DMS53 treated with DMSO at 0.1 percent for 48 hours (cell line): Measurements from ENCODE around the gene GRHPR.
"Not testable (repeated sequence)": the region's sequence is repeated elsewhere in the genome, so short reads cannot be mapped to it uniquely, and the experiment has no call there.

ENCODE experiments used
- DNase-seq: peaks from one replicate; lab custom pipeline; 2025; ENCODE audit not compliant: unreplicated experiment; lab: John Stamatoyannopoulos, UW

The GRHPR gene

DNA sequence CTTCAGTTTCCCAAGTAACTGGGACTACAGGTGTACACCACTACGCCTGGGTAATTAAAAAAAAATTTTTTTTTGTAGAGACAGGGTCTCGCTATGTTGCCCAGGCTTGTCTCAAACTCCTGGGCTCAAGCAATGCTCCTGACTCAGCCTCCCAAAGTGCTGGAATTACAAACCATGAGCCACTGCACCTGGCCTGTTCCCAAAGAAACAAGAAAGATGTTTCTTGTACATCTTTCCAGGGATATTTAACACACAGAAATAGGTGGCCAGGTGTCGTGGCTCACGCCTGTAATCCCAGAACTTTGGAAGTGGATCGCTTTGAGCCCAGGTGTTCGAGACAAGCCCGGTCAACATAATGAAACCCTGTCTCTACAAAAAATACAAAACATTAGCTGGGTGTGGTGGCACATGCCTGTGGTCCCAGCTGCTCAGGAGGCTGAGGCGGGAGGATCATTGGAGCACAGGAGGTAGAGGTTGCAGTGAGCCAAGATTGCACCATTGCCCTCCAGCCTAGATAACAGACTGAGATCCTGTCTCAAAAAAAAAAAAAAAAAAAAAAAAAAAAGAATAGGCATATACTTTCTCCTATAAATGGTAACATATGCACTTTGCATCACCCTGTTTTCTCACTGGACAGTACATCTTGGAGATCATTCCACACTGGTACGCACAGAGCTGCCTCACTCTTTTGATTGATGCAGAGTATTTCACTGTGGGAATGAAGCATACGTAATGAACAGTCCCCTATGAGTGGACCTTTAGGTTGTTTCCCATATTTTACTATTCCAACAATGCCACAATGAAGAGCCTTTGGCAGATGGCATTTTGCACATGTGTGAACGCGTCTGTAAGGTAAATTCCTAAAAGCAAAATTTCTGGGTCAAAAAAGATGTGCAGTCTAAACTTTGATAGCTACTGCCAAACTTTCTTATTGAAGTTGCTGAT, 2.0 kb upstream of the GRHPR start:
- no peak for DNase-seq

- no peak for DNase-seq
These were observed 595 bp upstream of the GRHPR start for GRCh38 chr9:37421914-37422288.

GRCh38 chr9:37423508-37423907, 1.0 kb downstream of the GRHPR start:
- DNase-seq, result no peak

DNA sequence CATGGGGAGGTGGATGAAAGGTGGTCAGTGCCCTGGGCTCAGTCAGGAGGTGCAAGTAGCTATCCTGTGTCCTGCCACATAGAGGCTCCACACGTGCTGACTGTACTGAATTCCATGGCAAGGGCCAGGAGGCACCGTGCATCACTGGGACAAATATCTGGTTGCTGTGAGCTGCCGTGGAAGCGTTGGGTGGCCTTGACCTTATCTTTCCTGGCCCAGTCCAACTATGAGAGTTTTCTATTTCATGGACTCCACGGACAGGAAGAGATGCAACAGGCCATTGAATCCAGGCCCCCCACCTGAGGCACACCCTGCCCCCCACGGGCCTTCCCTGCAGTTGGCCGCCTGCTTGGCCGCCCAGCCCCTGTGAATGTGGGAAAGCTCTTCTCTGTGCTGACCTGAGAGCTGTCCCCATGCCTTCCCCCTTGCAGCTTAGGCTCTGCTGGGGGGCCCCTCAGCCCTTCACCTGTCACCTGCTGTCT, 1.7 kb downstream of the GRHPR start:
- DNase-seq, result no peak

DNA sequence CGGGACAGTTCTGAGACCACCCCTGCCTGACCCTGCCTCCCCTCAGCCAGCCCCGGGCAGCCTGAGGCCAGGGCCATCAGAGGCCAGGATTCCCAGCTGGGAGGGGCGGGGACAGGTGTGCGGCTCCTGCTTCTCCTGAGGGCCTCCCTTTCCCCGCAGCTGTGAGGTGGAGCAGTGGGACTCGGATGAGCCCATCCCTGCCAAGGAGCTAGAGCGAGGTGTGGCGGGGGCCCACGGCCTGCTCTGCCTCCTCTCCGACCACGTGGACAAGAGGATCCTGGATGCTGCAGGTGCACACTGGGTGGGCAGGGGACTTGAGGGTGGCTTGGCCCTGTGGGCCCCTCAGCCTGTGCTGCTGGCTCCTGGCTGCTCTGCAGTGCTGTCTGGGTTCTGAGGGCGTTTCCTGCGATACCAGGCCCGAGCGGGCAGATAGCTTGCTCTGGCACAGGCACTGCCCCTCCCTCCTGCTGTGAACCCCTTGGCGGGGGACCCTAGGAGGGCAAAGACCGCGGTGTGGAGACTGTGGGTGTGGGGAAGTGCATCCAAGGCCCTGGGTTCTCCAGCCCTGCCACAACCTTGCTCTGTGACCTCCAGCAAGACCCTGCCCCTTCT, 2.3 kb downstream of the GRHPR start:
- no peak for DNase-seq

DNA sequence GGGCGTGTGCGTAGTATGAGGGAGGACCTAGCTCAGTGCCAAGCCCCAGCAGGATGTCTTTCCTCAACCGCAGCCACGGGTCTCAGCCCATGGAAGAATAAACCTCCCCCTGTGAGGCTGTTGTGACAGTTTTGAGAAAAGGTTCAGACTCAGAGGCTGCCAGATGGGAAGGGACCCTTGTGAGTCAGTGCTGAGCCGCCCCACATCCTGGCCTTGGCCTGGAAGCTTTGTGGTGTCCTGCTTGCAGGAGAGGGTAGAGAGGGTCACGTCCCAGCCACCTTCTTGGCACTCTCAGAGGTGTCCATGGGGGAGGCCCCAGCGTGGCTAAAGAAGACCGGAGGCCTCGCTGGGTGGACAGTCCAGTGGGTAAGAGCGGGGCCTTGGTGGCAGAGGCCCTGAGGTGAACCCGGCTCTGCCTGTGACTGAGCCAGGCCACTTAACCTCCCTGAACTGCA, 2.8 kb downstream of the GRHPR start:
- no peak for DNase-seq

DNA sequence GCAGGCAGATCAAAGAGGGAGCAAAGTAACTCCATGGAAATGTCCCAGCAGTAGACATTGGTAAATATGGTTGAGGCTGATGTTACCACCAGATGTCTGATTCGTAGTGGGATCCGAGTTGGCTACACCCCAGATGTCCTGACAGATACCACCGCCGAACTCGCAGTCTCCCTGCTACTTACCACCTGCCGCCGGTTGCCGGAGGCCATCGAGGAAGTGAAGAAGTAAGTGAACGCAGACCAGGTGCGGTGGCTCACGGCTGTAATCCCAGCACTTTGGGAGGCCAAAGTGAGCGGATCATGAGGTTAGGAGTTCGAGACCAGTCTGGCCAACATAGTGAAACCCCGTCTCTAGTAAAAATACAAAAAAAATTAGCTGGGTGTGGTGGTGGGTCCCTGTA, 3.9 kb downstream of the GRHPR start:
- not testable (repeated sequence) for DNase-seq

DNA sequence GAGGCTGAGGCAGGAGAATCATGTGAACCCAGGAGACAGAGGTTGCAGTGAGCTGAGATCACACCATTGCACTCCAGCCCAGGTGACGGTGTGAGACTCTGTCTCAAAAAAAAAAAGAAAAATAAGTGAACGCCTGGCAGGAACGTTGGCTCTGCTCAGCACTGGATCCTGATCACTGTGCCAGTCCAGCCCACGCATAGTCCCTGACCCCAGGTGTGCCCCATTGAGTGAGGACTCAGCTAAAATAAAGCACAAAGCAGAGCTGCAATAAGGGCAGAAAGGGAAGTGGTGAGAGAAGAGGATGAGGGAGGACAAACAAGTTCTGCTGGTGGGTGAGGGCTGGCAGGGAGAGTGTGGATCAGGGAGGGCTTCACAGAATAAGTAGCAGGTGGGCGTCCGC, 4.3 kb downstream of the GRHPR start:
- no peak for DNase-seq

- no peak for DNase-seq
These were observed 5.8 kb downstream of the GRHPR start for GRCh38 chr9:37428345-37428744.

GRCh38 chr9:37429441-37430285, 7.2 kb downstream of the GRHPR start:
- no peak for DNase-seq

DNA sequence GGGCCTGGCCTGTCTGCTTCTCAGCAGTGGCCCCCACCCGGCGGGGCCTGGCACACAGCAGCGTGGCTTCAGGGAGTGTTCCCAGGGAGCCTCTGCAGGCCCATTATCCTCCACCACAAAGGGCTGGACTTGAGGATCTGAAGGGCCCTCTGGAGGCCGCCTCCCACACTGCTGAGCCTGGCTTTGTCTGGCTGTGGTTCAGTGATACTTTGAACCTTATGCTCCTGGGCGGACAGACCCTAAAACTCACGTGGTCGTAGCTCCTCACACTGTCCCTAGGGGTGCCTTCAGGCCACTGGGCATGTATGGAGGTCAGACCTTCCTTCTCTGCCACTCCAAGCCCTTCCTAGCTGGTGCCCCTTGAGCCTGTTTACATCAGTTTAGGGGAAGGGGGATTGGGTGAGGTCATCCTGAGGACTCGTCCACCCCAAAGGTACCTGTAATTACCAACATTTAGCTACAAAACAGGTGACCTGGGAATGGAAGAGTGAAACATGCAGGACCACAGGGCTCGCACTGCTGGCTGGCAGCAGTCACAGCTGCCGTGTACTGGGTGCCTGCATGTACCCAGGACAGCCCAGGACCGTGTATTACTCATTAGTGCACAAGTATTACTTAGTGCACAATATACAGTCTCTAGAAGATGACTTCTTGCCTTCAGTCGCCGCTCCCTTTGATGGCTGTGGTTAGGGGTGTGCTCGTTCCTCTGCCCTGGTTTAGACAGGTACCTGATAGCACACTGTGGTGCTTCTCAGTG, 8.5 kb downstream of the GRHPR start:
- DNase-seq, result no peak

- DNase-seq, result no peak
These were observed 9.5 kb downstream of the GRHPR start for GRCh38 chr9:37432020-37432419.

- no peak for DNase-seq
These were observed 11.4 kb downstream of the GRHPR start for GRCh38 chr9:37433867-37434371.

DNA sequence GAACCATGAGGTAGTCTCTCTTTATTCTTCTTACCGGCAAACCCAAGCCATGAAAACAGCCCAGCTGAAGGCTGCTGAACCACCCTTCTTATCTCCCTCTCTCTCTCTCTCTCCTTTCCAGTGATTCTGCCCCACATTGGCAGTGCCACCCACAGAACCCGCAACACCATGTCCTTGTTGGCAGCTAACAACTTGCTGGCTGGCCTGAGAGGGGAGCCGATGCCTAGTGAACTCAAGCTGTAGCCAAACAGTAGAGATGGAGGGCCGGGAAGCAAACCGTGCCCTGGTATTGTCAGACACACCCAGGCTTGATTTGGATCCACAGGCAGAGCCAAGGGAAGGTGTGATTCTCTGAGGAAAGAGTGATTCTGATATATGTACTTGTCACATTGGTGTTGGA, 14.0 kb downstream of the GRHPR start:
- DNase-seq, result no peak

DNA sequence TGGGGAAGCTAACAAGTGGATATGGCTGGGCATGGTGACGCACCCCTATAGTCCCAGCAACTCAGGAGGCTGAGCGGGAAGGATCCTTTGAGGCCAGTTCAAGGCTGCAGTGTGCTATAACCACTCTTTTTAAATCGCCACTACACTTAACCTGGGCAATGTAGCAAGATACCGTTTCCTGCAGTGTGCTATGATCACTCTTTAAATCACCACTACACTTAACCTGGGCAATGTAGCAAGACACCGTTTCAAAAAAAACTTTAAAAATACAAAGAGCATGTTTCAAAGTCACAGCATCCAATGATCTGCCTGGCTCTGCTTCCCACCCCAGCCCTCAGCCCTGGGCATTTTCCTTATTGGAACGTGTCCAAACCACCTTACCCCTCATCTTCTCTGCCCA, 14.5 kb downstream of the GRHPR start:
- DNase-seq, result no peak

GRCh38 chr9:37437621-37438020, 15.1 kb downstream of the GRHPR start:
- no peak for DNase-seq

GRCh38 chr9:37438359-37438758, 15.9 kb downstream of the GRHPR start:
- DNase-seq, result no peak

DNA sequence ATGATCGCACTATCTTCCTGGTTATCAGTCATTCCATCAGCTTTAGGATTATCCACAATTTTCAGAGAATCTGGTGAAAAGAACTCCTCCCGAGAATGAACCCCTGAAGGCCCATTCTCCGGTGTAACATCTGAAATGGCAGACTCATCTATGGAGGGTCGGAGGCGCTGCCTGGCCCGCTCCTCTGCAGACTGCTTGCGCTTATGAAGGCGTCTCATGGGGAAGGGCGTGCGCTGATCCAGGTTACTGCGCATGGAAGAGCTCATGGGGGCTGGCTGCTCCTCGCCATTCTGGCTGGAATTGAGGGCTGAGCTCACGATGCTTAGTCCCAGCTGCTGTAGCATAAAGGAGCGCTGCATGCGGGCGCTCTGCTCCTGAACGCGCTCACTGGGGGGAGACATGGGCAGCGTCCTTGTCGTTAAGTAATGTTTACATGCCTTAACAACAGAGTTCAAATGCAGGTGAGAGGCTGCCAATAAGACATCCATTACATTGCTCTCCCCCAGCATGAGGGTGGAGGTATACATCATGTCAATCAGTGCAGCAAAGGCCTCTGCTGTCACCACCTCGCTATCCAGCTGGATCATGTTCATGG, 19.4 kb downstream of the GRHPR start:
- DNase-seq, result no peak

- no peak for DNase-seq
These were observed 20.1 kb downstream of the GRHPR start for GRCh38 chr9:37442556-37442955.

- no peak for DNase-seq
These were observed 21.1 kb downstream of the GRHPR start for GRCh38 chr9:37443566-37443965.
